ENCODE data around the gene ACVR1.

The ACVR1 gene

DNA sequence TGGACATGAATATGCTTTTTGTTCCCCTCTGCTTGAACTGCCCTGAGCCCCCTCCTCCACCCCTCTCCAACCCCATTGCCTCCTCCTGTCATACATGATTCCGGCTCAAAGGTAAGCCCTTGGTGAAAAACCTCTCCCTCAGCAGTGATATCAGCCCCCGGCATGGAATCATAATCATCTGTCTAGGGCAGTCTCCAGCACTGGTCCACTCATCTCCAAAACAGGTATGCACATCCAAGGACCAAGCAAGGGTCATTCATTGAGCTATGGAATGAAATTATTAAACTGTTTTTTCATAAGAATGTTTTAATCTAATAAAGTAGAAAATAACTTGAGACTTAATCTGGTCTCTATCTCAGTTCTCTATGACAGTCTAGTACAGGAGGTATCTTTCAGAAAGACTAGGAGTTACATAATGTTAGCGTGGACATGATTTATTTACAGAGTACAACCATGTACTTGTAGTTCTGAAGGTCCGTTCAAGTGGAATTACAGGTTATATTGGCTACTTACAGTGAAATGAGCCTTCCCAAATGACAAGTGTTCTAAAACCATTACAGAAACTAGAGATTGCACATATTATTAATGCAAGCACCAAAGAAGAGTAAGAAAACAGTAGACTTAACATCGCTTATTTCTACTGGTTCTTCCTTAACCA is 75.2 kb downstream of the ACVR1 start:
- DNase-seq (ENCODE audit: extremely low read depth in 1 of 2, low read depth in 1 of 2), result no peak

- DNase-seq (ENCODE audit: extremely low read depth in 1 of 2, low read depth in 1 of 2), result no peak
These were observed 83.0 kb downstream of the ACVR1 start for GRCh38 chr2:157793053-157793612.

DNA sequence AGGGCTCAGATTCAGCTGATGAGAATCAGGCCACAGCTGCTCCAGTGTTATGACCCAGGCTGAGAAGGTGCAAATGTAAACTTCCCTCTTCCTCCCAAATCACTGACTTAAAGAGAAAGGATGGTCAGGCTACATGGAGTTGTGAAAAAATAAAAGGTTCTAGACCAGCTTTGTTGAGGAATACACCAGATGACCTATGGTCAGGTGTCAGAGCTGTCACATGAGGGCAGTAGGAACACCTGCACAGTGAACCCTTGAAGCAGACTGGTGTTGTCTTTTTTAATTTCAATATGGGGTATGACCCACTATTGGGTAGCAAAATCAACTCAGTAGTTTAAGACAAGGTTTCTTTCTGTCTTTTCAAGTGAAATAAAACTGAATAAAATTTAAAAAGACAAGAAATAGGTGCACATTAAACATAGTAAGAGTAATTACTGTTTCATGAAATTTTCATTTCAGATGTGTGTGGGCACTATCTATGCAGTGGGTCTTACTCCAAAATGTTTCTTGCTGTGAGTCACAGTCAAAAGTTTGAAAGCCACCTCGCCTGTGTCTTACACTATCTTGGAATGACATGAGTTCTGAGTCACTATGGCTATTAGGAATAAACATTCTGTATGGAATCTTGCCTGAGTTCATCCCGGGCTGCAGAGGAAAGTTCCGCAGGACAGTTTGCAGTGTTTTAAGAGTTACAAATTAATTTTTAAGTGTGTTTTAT is 83.6 kb downstream of the ACVR1 start:
- no peak for DNase-seq (ENCODE audit: extremely low read depth in 1 of 2, low read depth in 1 of 2)

DNA sequence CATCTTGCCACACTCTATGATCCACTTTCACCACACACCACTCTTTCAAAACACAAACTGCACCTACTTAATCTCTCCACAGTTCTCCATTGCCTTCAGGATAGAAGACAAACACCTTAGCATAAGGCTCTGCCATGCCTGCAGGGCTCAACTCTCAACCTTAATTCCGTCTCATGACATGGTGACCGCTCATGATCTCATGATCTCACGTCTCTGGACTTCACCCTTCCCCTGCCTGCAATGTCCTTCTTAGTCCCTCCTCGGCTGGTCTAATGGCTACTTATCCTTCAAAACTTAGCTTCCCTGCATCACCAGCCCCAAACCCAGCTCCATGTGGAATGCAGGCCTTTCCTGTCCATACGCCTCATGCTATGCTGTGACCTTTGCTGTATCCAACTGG is 85.3 kb downstream of the ACVR1 start:
- DNase-seq (ENCODE audit: extremely low read depth in 1 of 2, low read depth in 1 of 2), result no peak

DNA sequence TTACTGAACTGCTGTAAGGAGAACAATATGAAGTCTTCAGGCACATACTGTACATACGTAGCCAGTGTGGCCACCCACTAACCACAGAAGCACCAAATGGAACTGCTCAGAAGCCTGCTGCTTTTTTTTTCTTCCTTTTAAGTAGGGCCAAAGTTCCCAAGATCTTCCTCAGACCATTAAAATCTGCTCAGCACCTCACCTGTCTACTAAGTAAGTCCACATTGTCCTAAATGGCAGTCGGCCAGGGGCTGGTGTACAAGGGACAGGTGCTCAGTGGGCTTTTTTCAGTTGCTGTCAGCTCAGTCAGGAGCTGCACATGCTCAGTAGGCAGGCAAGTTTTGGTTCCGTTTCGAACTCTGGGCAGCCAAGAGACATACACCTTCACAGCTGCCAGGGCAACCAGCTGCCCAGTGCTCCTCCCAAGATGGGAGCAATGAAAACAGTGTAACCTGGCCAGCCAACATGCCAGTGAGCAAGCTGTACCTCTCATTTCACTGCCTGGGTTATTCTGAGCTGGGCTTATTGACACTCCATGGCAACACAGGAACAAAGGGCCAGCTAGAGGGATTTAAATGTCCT is 86.1 kb downstream of the ACVR1 start:
- no peak for DNase-seq (ENCODE audit: extremely low read depth in 1 of 2, low read depth in 1 of 2)

GRCh38 chr2:157789256-157789655 is 86.9 kb downstream of the ACVR1 start:
- DNase-seq (ENCODE audit: extremely low read depth in 1 of 2, low read depth in 1 of 2), result no peak

GRCh38 chr2:157788201-157788600 is 87.9 kb downstream of the ACVR1 start:
- DNase-seq (ENCODE audit: extremely low read depth in 1 of 2, low read depth in 1 of 2), result no peak

DNA sequence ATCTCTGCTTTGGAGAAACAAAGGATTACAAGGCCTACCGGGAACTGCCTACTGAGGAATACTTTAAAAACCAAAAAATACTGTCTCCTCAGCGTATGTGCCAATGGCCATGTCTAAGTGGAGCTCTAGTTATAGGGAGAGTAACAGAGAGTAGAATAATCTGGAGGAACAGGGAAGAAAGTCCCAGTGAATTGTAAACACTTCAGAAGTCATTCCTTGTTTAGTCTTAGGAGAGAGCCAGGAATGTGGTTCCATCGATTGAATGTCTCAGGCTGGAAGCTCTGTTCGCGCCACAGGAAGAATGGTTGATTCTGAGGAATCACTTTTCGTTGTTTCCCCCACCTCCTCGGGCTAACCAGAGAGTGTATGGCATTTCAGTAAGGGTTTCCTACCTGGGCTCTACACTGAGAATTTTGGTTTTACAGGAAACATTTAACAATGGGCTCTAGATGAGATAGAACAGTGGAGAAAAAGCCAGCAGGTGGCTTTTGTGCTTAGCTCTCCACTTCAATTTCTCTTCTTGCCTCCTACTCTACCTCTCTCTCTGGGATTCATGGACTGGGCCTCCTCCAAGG is 88.7 kb downstream of the ACVR1 start:
- DNase-seq (ENCODE audit: extremely low read depth in 1 of 2, low read depth in 1 of 2), result no peak

DNA sequence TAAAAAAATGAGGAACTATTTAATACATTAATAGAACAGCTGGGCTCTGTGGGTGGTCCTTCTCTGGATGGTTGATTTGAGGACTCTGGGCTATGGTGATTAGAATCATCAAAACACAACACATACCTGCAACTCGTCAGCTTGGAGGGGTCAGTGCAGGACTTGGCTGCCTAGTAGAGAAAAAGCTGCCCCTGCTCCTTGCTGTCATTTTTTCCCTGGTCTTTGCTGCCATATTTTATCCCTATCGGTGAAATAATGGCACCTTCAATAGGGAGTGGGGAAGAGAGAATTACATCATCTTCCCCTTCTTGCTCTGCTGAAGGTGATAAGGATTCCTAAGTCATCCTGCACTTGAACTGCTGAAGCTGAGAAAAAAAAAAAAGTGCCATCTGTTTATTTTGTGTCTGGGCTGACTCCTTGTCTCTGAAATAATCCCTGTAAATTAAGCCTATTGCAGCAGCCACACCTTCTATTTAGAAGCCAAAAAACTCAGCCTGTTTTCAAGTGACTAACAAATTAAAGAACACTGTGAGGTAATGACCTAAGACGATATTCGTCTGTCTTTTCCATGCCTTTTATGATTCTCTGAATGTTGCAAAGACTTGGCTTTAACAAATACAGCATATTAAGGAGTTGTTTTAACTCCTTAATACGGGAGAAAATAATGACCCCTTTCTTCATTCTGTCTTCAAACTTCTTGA is 89.3 kb downstream of the ACVR1 start:
- DNase-seq (ENCODE audit: extremely low read depth in 1 of 2, low read depth in 1 of 2), result no peak

DNA sequence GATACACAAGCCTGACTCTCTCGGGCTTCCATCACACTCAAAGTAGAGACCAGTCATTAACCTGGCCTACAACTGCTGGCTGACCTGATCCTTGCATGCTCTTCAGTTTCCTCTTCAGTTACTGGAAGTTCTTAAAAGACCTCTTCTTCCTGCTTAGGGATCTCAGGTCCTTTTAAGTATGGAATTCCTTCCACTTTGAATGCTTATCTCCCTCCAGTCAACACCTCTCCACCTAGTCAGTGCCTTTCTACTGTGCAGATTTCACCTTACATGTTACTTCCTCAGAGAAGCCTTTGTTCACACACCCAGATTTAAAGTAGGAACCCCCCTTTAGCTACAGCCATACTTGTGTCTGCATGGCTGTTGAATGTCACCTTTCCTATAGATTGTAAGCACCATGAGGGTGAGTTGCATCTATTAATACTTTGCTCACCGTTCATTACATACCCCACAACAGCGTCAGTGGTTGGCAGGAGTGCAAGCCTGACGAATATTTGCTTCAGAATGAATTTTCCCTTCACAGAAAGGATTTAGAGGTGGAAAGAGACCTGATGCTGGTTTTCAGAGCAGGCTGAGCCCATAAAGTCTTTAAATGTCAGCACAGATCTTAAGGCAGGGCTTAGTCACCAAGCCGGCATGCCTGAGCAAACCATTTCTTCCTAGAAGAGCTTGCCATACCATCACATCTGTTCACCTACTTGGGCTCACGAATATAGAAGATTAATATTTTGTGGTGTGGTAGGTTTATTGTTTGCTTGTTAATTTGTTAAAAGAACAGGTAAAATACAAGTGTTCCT is 90.1 kb downstream of the ACVR1 start:
- no peak for DNase-seq (ENCODE audit: extremely low read depth in 1 of 2, low read depth in 1 of 2)

DNA sequence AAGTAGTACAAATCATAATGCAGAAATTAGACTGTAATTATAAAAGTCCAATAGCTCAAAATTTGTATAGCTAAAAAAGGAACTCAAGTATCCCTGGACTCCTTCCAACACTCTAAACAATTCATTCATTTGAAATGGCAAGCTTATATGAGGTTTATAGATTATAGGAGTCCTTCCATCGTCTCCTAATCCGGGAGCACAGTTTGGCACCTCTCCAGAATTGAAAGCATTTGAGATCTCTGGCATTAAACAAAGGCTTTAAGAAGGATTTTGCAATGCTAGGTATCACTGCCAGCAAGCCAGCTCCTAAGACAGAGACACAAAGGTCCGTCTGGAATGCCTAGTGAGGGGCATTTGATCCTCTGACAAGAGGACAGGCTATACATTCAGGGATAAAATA is 90.9 kb downstream of the ACVR1 start:
- no peak for DNase-seq (ENCODE audit: extremely low read depth in 1 of 2, low read depth in 1 of 2)

DNA sequence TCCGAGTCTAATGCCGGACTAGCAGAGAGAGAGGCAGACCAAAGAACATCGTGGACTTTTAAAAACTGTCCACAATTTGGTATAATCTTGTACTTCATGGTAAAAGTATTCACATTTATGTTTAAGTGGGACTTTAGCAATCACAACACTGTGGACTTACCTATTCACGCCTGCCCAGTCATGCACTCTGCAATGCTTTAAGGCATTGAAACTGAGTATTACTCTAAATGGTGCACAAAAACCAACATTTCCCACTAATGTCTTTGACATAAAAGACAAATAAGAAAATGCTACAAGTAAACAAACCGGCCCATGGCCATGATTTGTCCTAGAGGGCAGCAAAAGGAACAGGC is 91.3 kb downstream of the ACVR1 start:
- DNase-seq (ENCODE audit: extremely low read depth in 1 of 2, low read depth in 1 of 2), result no peak

DNA sequence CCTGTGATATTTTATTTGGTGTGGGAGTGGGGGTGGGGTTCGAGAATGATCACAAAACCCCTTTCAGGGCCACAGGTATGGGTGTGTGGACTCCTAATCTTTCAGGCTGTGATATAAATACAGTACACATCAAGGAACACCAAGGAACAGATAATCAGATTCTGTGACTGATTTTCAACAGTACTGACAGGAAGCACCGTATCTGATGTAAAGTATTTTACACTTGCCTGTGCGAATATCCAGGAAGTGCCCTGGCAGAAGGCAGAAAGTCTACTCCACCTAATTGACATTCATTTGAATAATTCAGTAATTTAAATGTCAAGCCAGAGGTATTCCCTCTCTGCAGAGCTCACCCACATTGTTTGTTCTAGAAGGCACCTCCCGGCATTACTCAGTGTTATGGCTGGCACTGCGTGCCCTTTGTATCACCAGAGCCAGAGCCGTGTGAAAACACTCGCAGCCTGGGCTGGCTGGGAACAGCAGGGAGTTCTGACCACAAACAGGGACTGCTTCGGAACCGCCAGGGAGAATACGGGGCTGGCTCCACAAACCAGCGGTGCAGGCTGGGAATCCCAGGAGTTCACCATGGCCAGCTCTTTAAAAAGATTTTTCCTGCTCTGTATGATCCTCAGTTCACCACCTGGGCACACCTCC is 91.8 kb downstream of the ACVR1 start:
- no peak for DNase-seq (ENCODE audit: extremely low read depth in 1 of 2, low read depth in 1 of 2)

DNA sequence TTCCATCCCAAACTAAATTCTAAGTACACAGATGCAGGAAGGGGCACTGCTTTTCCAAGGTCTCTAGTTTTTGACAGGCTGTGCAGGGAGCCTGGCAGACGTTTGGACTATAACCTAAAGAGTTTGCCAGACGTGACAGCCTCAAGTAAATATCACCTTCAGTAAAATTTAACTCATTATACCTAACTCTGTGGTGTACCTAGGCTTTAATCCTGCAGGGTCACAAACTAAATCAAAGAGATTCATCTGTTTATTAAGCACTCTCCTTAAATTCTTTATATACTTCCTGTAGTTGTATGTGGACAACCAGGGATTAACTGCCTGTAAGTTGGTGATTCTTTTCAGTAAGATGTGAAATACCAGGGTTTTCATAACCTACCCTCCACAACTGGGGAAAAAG is 92.9 kb downstream of the ACVR1 start:
- DNase-seq (ENCODE audit: extremely low read depth in 1 of 2, low read depth in 1 of 2), result no peak

- no peak for DNase-seq (ENCODE audit: extremely low read depth in 1 of 2, low read depth in 1 of 2)
These were observed 93.9 kb downstream of the ACVR1 start for GRCh38 chr2:157782057-157782845.

- no peak for DNase-seq (ENCODE audit: extremely low read depth in 1 of 2, low read depth in 1 of 2)
These were observed 95.9 kb downstream of the ACVR1 start for GRCh38 chr2:157780211-157780610.

GRCh38 chr2:157779794-157780193 is 96.3 kb downstream of the ACVR1 start:
- DNase-seq (ENCODE audit: extremely low read depth in 1 of 2, low read depth in 1 of 2), result no peak

GRCh38 chr2:157777427-157777826 is 98.7 kb downstream of the ACVR1 start:
- peak in 1 of 2 donors; percentile 4 for DNase-seq (ENCODE audit: extremely low read depth in 1 of 2, low read depth in 1 of 2)

DNA sequence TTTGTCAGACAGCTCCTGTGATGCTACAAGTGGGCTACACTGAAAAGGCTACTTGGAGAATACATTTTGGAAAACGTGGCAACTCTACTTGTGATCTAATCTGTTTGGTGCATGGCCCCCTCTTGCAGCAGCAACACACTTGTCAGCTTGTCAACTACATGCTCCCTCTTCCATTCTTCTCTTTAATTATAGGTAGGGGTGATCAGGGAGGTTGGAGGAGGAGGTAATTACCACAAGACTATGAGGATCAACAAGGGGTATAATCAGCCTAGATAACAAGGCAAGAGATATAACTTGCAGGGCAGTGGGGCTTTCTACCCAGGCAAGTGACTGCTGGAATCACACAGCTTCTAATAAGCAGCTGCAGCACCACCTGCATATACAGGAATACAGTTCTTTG is 104.9 kb downstream of the ACVR1 start:
- no peak for DNase-seq (ENCODE audit: extremely low read depth in 1 of 2, low read depth in 1 of 2)

Data from activated CD8-positive, alpha-beta memory T cell treated with anti-CD3 and anti-CD28 coated beads for 1 hour (primary cell).